ENCODE results near the gene PRR23E.

Gene PRR23E

GRCh38 chr3:127192576-127193232 lies at the start of gene PRR23E:
PRR23E (plus strand) TSS chr3:127193131; CDS start chr3:127196686, 3,555 bp downstream.
- no peak for DNase-seq

GRCh38 chr3:127143172-127143571 lies 49.8 kb upstream of the PRR23E start:
- no peak for DNase-seq

- no peak for DNase-seq
Observed at GRCh38 chr3:127144631-127145030, 48.3 kb upstream of the PRR23E start.

- DNase-seq, result no peak
Observed at GRCh38 chr3:127145266-127145665, 47.7 kb upstream of the PRR23E start.

- no peak for DNase-seq
Observed at GRCh38 chr3:127147291-127147885, 45.5 kb upstream of the PRR23E start.

GRCh38 chr3:127149621-127150310 lies 43.2 kb upstream of the PRR23E start:
- no peak for DNase-seq

- DNase-seq, result no peak
Observed at GRCh38 chr3:127150513-127151250, 42.2 kb upstream of the PRR23E start.

GRCh38 chr3:127151251-127151564 lies 41.7 kb upstream of the PRR23E start:
- no peak for DNase-seq

GRCh38 chr3:127151992-127152650 lies 40.8 kb upstream of the PRR23E start:
- peak; percentile 11 for DNase-seq

GRCh38 chr3:127152684-127153505 lies 40.0 kb upstream of the PRR23E start:
- no peak for DNase-seq

- DNase-seq, result no peak
Observed at GRCh38 chr3:127153506-127153815, 39.5 kb upstream of the PRR23E start.

- DNase-seq, result no peak
Observed at GRCh38 chr3:127156338-127157050, 36.4 kb upstream of the PRR23E start.

GRCh38 chr3:127157171-127157828 lies 35.6 kb upstream of the PRR23E start:
- DNase-seq, result no peak

GRCh38 chr3:127158614-127159229 lies 34.2 kb upstream of the PRR23E start:
- DNase-seq, result no peak

- no peak for DNase-seq
Observed at GRCh38 chr3:127159543-127159942, 33.4 kb upstream of the PRR23E start.

GRCh38 chr3:127161236-127161635 lies 31.7 kb upstream of the PRR23E start:
- DNase-seq, result no peak

- no peak for DNase-seq
Observed at GRCh38 chr3:127161973-127162579, 30.9 kb upstream of the PRR23E start.

- peak; percentile 6 for DNase-seq
Observed at GRCh38 chr3:127162947-127163645, 29.8 kb upstream of the PRR23E start.

GRCh38 chr3:127164615-127165014 lies 28.3 kb upstream of the PRR23E start:
- DNase-seq, result no peak

GRCh38 chr3:127165036-127165435 lies 27.9 kb upstream of the PRR23E start:
- DNase-seq, result no peak
